H1 (cell line): ENCODE data around the gene CPNE5. TPM values are rescaled to one million over a fixed set of nuclear protein-coding genes. Genes with fewer than 3 reads are reported as not detected.

Experiments
- CTCF ChIA-PET: fragments of 300-600 bp; sonication (Branson Sonifier 250); formaldehyde crosslinking; loops from one replicate; lab custom pipeline; 2021; ENCODE audit not compliant: partially characterized antibody; lab: Charles Lee
- POLR2A ChIA-PET: fragments of 300-600 bp; sonication (Branson Sonifier 250); formaldehyde crosslinking; loops from one replicate; lab custom pipeline; 2021; ENCODE audit warnings: inconsistent platforms; ENCODE audit not compliant: partially characterized antibody; lab: Charles Lee
- DNase-seq, 2 experiments: peaks; one replicate each; pipeline versions ENCODE4 v3.0.0 to v3.0.0-alpha.2; 2010 to 2022; ENCODE audit warnings: low spot score in 2 of 2, low read depth in 1 of 2, mixed read lengths in 1 of 2
- FAIRE-seq: peaks from 2 replicates; lab custom pipeline; 2011; peaks lifted over from hg19 to GRCh38; lab: Jason Lieb, UNC
- H2AFZ ChIP-seq: 2 replicates; pipeline ENCODE4 v1.8.1; 2012; ENCODE audit warnings: low read length, inconsistent platforms
- H2AK5ac ChIP-seq: 2 replicates; pipeline ENCODE4 v1.6.1; 2013; ENCODE audit warnings: low read depth, low read length
- H2BK120ac ChIP-seq: replicated peaks from 2 replicates; pipeline ENCODE3; 2013; ENCODE audit warnings: low read depth, low read length, inconsistent platforms
- H2BK12ac ChIP-seq: 2 replicates; pipeline ENCODE4 v1.6.1; 2013; ENCODE audit warnings: low read depth, low read length
- H2BK15ac ChIP-seq: 2 replicates; pipeline ENCODE4 v1.6.1; 2013; ENCODE audit warnings: low read length
- H2BK20ac ChIP-seq: 2 replicates; pipeline ENCODE4 v1.6.1; 2013; ENCODE audit warnings: low read length
- H2BK5ac ChIP-seq: 2 replicates; pipeline ENCODE4 v1.6.1; 2013; ENCODE audit warnings: low read depth, low read length
- H3K14ac ChIP-seq: 2 replicates; pipeline ENCODE4 v1.6.1; 2013; ENCODE audit warnings: inconsistent platforms; ENCODE audit not compliant: insufficient read length
- H3K18ac ChIP-seq: 2 replicates; pipeline ENCODE4 v1.6.1; 2013; ENCODE audit warnings: low read length; ENCODE audit errors: extremely low read depth
- H3K23ac ChIP-seq: 2 replicates; pipeline ENCODE4 v1.6.1; 2013; ENCODE audit warnings: inconsistent platforms; ENCODE audit not compliant: insufficient read length
- H3K23me2 ChIP-seq: 2 replicates; pipeline ENCODE4 v1.6.1; 2013; ENCODE audit warnings: low read depth, low read length
- H3K27ac ChIP-seq: 2 replicates; pipeline ENCODE4 v1.6.1; 2011; ENCODE audit warnings: low read depth, low read length, inconsistent platforms
- H3K27me3 ChIP-seq, 4 experiments: replicated peaks in 1 of 4; 1 replicate in 1 of 4; 2 replicates in 3 of 4; pipeline versions ENCODE4 v1.6.1 to v1.8.1; 2011 to 2013; ENCODE audit warnings: low read length in 3 of 4, mild to moderate bottlenecking in 3 of 4, inconsistent platforms in 2 of 4, mixed read lengths in 2 of 4, moderate library complexity in 1 of 4; ENCODE audit not compliant: control insufficient read depth in 3 of 4, insufficient read depth in 3 of 4; ENCODE audit errors: extremely low read depth in 1 of 4
- H3K36me3 ChIP-seq, 4 experiments: 2 replicates each; pipeline versions ENCODE4 v1.6.1 to v1.8.1; 2011 to 2013; ENCODE audit warnings: mild to moderate bottlenecking in 4 of 4, low read length in 3 of 4, moderate library complexity in 2 of 4, control low read depth in 1 of 4, inconsistent platforms in 1 of 4; ENCODE audit not compliant: insufficient read depth in 4 of 4, control insufficient read depth in 2 of 4
- H3K4ac ChIP-seq: replicated peaks from 2 replicates; pipeline ENCODE3; 2013; ENCODE audit warnings: low read length, low read depth, mixed read lengths, inconsistent platforms; ENCODE audit not compliant: insufficient read length
- H3K4me1 ChIP-seq, 4 experiments: replicated peaks in 1 of 4; 1 replicate in 1 of 4; 2 replicates in 3 of 4; pipeline versions ENCODE4 v1.6.1 to v1.8.1; 2011 to 2013; ENCODE audit warnings: low read length in 3 of 4, inconsistent platforms in 2 of 4, mixed read lengths in 1 of 4; ENCODE audit not compliant: insufficient read depth in 4 of 4, control insufficient read depth in 3 of 4
- H3K4me2 ChIP-seq, 2 experiments: 2 replicates each; pipeline versions ENCODE4 v1.6.1 to v1.8.1; 2011 to 2013; ENCODE audit warnings: low read depth in 2 of 2, low read length in 2 of 2, control low read depth in 1 of 2, inconsistent platforms in 1 of 2, mild to moderate bottlenecking in 1 of 2; ENCODE audit not compliant: insufficient read depth in 1 of 2
- H3K4me3 ChIP-seq, 4 experiments: fragments of 200-600, 300-600 bp in 1 of 4; sonication (generic), shearing (Covaris generic), sonication (Bioruptor Twin) in 1 of 4; 2 replicates each; pipeline versions ENCODE4 v1.5.1 to v1.8.1; 2011 to 2016; ENCODE audit warnings: low read length in 4 of 4, low read depth in 3 of 4, control low read depth in 2 of 4, inconsistent platforms in 2 of 4, mild to moderate bottlenecking in 2 of 4, mixed read lengths in 1 of 4, moderate library complexity in 1 of 4; ENCODE audit not compliant: insufficient read depth in 2 of 4; ENCODE audit errors: extremely low read depth in 1 of 4
- H3K56ac ChIP-seq: replicated peaks from 2 replicates; pipeline ENCODE3; 2013; ENCODE audit warnings: low read depth, mild to moderate bottlenecking, mixed read lengths, low read length, inconsistent platforms; ENCODE audit not compliant: insufficient read length
- H3K79me1 ChIP-seq: 2 replicates; pipeline ENCODE4 v1.6.1; 2013; ENCODE audit warnings: low read depth, low read length, control low read depth
- H3K79me2 ChIP-seq, 2 experiments: 2 replicates each; pipeline versions ENCODE4 v1.6.1 to v1.8.1; 2012 to 2013; ENCODE audit warnings: low read length in 2 of 2, mild to moderate bottlenecking in 2 of 2, inconsistent platforms in 1 of 2; ENCODE audit not compliant: insufficient read depth in 2 of 2, control insufficient read depth in 1 of 2
- H3K9ac ChIP-seq, 4 experiments: replicated peaks in 1 of 4; 1 replicate in 1 of 4; 2 replicates in 3 of 4; pipeline versions ENCODE4 v1.6.1 to v1.8.1; 2011 to 2013; ENCODE audit warnings: low read depth in 3 of 4, low read length in 3 of 4, control low read depth in 2 of 4, mild to moderate bottlenecking in 2 of 4, moderate library complexity in 2 of 4, inconsistent platforms in 1 of 4; ENCODE audit errors: extremely low read depth in 1 of 4
- H3K9me3 ChIP-seq, 2 experiments: 2 replicates each; pipeline versions ENCODE4 v1.6.1 to v1.8.1; 2012 to 2013; ENCODE audit warnings: mild to moderate bottlenecking in 2 of 2, moderate library complexity in 2 of 2, control low read depth in 1 of 2, inconsistent platforms in 1 of 2, low read depth in 1 of 2, low read length in 1 of 2, mixed read lengths in 1 of 2; ENCODE audit not compliant: insufficient read depth in 2 of 2
- H4K20me1 ChIP-seq, 2 experiments: replicated peaks in 1 of 2; 2 replicates each; pipeline versions ENCODE3 to v1.8.1; 2011 to 2013; ENCODE audit warnings: inconsistent platforms in 2 of 2, low read length in 2 of 2, mild to moderate bottlenecking in 1 of 2; ENCODE audit not compliant: insufficient read depth in 2 of 2, control insufficient read depth in 1 of 2
- H4K5ac ChIP-seq: 2 replicates; pipeline ENCODE4 v1.6.1; 2013; ENCODE audit warnings: low read length, low read depth, mixed read lengths, inconsistent platforms; ENCODE audit not compliant: insufficient read length
- H4K8ac ChIP-seq: 2 replicates; pipeline ENCODE4 v1.8.0; 2013; ENCODE audit warnings: mild to moderate bottlenecking, moderate library complexity, low read length, inconsistent platforms; ENCODE audit not compliant: insufficient read depth; ENCODE audit errors: extremely low read depth
- H4K91ac ChIP-seq: replicated peaks from 2 replicates; pipeline ENCODE3; 2013; ENCODE audit warnings: low read length, mixed read lengths, inconsistent platforms; ENCODE audit not compliant: insufficient read length
- ASH2L ChIP-seq: fragments of 200-600, 300-600 bp; sonication (generic); IDR thresholded peaks from one replicate; pipeline ENCODE4 v1.7.1; 2017; ENCODE audit warnings: low read length
- BRCA1 ChIP-seq: IDR thresholded peaks from 2 replicates; pipeline ENCODE4 v1.6.1; 2012; ENCODE audit warnings: low read depth, low read length, improper control_type of control experiment
- HDAC6 ChIP-seq: IDR thresholded peaks from one replicate; pipeline ENCODE4 v1.7.1; 2012; ENCODE audit warnings: low read depth, mild to moderate bottlenecking, inconsistent platforms, low read length, moderate library complexity
- KDM4A ChIP-seq: IDR thresholded peaks from one replicate; pipeline ENCODE4 v1.7.1; 2012; ENCODE audit warnings: low read depth, mild to moderate bottlenecking, moderate library complexity, low read length, inconsistent platforms; ENCODE audit not compliant: severe bottlenecking
- POLR2AphosphoS5 ChIP-seq: IDR thresholded peaks from 2 replicates; pipeline ENCODE4 v1.6.1; 2011; ENCODE audit warnings: low read depth, low read length
- POU5F1 ChIP-seq: IDR thresholded peaks from 2 replicates; pipeline ENCODE4 v1.6.1; 2011; ENCODE audit warnings: low read depth, mild to moderate bottlenecking, low read length, moderate library complexity
- RAD21 ChIP-seq, 2 experiments: IDR thresholded peaks in 1 of 2; conservative IDR thresholded peaks in 1 of 2; 2 replicates each; pipeline ENCODE4 v1.6.1; 2011; ENCODE audit warnings: low read depth in 2 of 2, low read length in 2 of 2, improper control_type of control experiment in 1 of 2, inconsistent platforms in 1 of 2, mild to moderate bottlenecking in 1 of 2, moderate library complexity in 1 of 2
- TAF1 ChIP-seq: IDR thresholded peaks from 2 replicates; pipeline ENCODE4 v1.6.1; 2011; ENCODE audit warnings: mild to moderate bottlenecking, low read depth, low read length
- ZNF274 ChIP-seq: IDR thresholded peaks from 2 replicates; pipeline ENCODE4 v1.7.0; 2012; ENCODE audit warnings: low read length, borderline replicate concordance; ENCODE audit errors: extremely low read depth
- WGBS, 2 experiments: shearing (Covaris generic) in 1 of 2; methylation state at CpG; one replicate each; pipeline versions ENCODE4 v1.1.6 to v1.1.7; 2013 to 2015; ENCODE audit warnings: low lambda C conversion rate in 2 of 2, mixed read lengths in 2 of 2, inconsistent platforms in 1 of 2, low coverage in 1 of 2, missing lambda C conversion rate in 1 of 2; ENCODE audit not compliant: insufficient replicate concordance in 2 of 2, insufficient coverage in 1 of 2, insufficient read length in 1 of 2; ENCODE audit errors: extremely low coverage in 1 of 2, missing lambda C conversion rate in 1 of 2; 5-methylcytosine and 5-hydroxymethylcytosine counted together
- polyA plus RNA-seq, 7 experiments: library from polyadenylated mRNA; depleted of rRNA in 3 of 7; stranded (reverse) in 5 of 7; unstranded in 2 of 7; fragments of >200 nt in 5 of 7; fragments of 200-250 nt in 2 of 7; gene quantifications; 1 replicate in 5 of 7; 2 replicates in 1 of 7; 4 replicates in 1 of 7; pipeline versions ENCODE4 v1.2.1 to v1.2.3, GENCODE V29; 2011 to 2013; ENCODE audit warnings: missing spikeins in 2 of 7, mixed read lengths in 2 of 7
- total RNA-seq: library from RNA; stranded (reverse); fragmentation: NEBNext Ultra II Directional; extraction: Animal tissue kit (Norgen Biotek cat#: 25700); gene quantifications from 2 replicates; pipeline ENCODE4 v1.2.1, GENCODE V29; 2021

CPNE5 gene
- total and polyA plus RNA-seq, 2 of the 8 experiments (the other 6 are each of a cell fraction or from before 2014, with no cell fraction given), result 0.88 to 1.8 TPM

- H3K4ac ChIP-seq, result no peak overlapping the region
- POLR2A ChIA-PET, result no interaction called here
- peaks cover 0 to 9% (median 2%) of the 10 kb centered on the region in 4 experiments; a peak in 5 of 7 replicates for H3K4me1 ChIP-seq
- FAIRE-seq (no peak), DNase-seq (no peak)
- H4K8ac ChIP-seq, result no peak overlapping the region
- H2BK120ac ChIP-seq, result no peak overlapping the region
- H3K27me3 ChIP-seq, result no peaks in the 10 kb centered on the region; a peak in 2 of 7 replicates
- H4K91ac ChIP-seq, result no peak overlapping the region
- no peak overlapping the region for H3K4me2 ChIP-seq
- no peak overlapping the region for H2BK15ac ChIP-seq
- H3K79me2 ChIP-seq, result no peaks in the 10 kb centered on the region
- H2AFZ ChIP-seq, result no peak overlapping the region
- 92% methylated on average over 7 of the region's 7 CpGs; no CpG with 5 or more reads in 1 of the 2 experiments for WGBS, 2 experiments
- no peak overlapping the region for H2BK20ac ChIP-seq
- H3K23ac ChIP-seq, result no peak overlapping the region
- no peak overlapping the region for H2BK5ac ChIP-seq
- no peak overlapping the region for H3K27ac ChIP-seq
- H3K18ac ChIP-seq, result no peak overlapping the region
- no peak overlapping the region for H2AK5ac ChIP-seq
- no peak overlapping the region for H2BK12ac ChIP-seq
- no peaks in the 10 kb centered on the region for H3K79me1 ChIP-seq
- H4K5ac ChIP-seq, result no peak overlapping the region
- H3K9me3 ChIP-seq, result no peaks in the 10 kb centered on the region
- no peaks in the 10 kb centered on the region for H4K20me1 ChIP-seq
- no peaks in the 10 kb centered on the region for H3K36me3 ChIP-seq
- TF ChIP-seq HDAC6, result no peak
- TF ChIP-seq RAD21 (IDR thresholded peaks at IDR 0.05 in 1 of 2, conservative IDR thresholded peaks at IDR 0.05 in 1 of 2; ENCODE audit: low read depth in 2 of 2, low read length in 2 of 2), result no peak
- no peak for TF ChIP-seq POLR2AphosphoS5
- no peak for TF ChIP-seq POU5F1
- TF ChIP-seq ZNF274, result no peak
- no peak for TF ChIP-seq TAF1
- TF ChIP-seq KDM4A, result no peak
- no peak for TF ChIP-seq ASH2L
- TF ChIP-seq BRCA1, result no peak
- TF ChIP-seq, all 59 proteins: peak for 0
- no peaks in the 10 kb centered on the region for H3K23me2 ChIP-seq
- no peak overlapping the region for H3K14ac ChIP-seq
- H3K9ac ChIP-seq, result no peak overlapping the region
- no peak overlapping the region for H3K56ac ChIP-seq
- no peak overlapping the region for H3K4me3 ChIP-seq
- CTCF ChIA-PET, result interaction anchor here (0.9 to 2.3 kb wide), 6 partner anchors 10 to 41 kb away, joined by 3 to 8 read pairs (median 4); no protein-coding TSS in a partner anchor
Observed at GRCh38 chr6:36824253-36824652, 15.0 kb downstream of the CPNE5 start.
